ENCODE measurements around the gene IRAK2. TPM values are rescaled to one million over a fixed set of nuclear protein-coding genes. Genes with fewer than 3 reads are reported as not detected.

Gene IRAK2
- total RNA-seq, 4 donors from 2014 or later = 4.4 to 23.3 (median 9.6) TPM

DNA sequence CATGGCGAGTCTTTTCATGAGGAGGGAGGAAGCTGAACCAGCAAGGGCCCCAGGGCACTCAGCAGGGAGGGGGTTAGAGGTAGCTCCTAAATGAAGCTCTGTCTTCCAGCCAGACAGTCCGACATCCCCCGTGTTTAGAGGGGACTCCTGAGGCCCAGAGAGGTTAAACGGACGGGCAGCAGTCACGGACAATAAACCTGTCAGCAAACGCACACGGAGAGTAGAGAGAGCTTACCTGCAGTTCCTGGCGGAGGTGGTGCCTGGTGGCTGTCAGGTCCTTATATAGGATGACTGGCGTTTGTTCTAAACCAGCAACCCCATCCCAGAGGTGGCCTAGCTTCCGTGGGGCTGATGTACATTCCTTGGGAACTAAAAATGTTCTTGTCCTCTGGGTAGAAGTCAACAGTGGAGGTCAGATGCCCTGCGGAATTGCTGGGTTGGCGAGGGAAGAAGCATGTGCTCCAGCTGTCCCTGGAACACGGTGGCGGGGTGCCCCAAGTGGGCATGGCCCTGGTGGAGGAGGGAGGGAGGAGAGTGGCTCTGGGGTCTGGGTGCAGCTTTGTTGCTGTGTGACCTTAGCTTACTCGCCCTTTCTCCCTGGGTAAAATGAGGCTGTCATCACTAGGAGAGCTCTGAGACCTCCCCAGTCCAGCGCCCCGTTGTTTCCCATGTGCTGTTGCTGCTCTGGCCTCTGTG, 125.9 kb downstream of the IRAK2 start:
- H3K27ac ChIP-seq = no peak overlapping the region
- intact Hi-C loops (cut with DNase I) = no loop called here
- no peak for DNase-seq
- peaks cover 0 to 22% (median 0%) of the 10 kb centered on the region in 3 donors for H3K4me1 ChIP-seq
- no peak for TF ChIP-seq CTCF (IDR thresholded peaks at IDR 0.05)
- TF ChIP-seq POLR2A (IDR thresholded peaks at IDR 0.05) = no peak
- WGBS, 2 donors = 82 to 84% methylated on average over 11 to 13 of the region's 18 CpGs
- no peaks in the 10 kb centered on the region for H3K27me3 ChIP-seq
- H3K36me3 ChIP-seq = peaks cover 8 to 47% (median 8%) of the 10 kb centered on the region in 3 donors
- H3K4me3 ChIP-seq = no peak overlapping the region
- H3K9me3 ChIP-seq = no peaks in the 10 kb centered on the region

- H3K9me3 ChIP-seq = no peaks in the 10 kb centered on the region
- no peak for TF ChIP-seq POLR2A (IDR thresholded peaks at IDR 0.05)
- no peak for TF ChIP-seq CTCF (IDR thresholded peaks at IDR 0.05)
- no peak overlapping the region for H3K4me3 ChIP-seq
- no peak for DNase-seq
- H3K36me3 ChIP-seq = peaks cover 6 to 55% (median 8%) of the 10 kb centered on the region in 3 donors
- WGBS, 2 donors = 90 to 91% methylated on average over 5 to 6 of the region's 6 CpGs
- H3K4me1 ChIP-seq = peaks cover 0 to 12% (median 0%) of the 10 kb centered on the region in 3 donors
- intact Hi-C loops (cut with DNase I) = no loop called here
- no peaks in the 10 kb centered on the region for H3K27me3 ChIP-seq
- no peak overlapping the region for H3K27ac ChIP-seq
Measured at GRCh38 chr3:10291641-10292040, 126.9 kb downstream of the IRAK2 start.

DNA sequence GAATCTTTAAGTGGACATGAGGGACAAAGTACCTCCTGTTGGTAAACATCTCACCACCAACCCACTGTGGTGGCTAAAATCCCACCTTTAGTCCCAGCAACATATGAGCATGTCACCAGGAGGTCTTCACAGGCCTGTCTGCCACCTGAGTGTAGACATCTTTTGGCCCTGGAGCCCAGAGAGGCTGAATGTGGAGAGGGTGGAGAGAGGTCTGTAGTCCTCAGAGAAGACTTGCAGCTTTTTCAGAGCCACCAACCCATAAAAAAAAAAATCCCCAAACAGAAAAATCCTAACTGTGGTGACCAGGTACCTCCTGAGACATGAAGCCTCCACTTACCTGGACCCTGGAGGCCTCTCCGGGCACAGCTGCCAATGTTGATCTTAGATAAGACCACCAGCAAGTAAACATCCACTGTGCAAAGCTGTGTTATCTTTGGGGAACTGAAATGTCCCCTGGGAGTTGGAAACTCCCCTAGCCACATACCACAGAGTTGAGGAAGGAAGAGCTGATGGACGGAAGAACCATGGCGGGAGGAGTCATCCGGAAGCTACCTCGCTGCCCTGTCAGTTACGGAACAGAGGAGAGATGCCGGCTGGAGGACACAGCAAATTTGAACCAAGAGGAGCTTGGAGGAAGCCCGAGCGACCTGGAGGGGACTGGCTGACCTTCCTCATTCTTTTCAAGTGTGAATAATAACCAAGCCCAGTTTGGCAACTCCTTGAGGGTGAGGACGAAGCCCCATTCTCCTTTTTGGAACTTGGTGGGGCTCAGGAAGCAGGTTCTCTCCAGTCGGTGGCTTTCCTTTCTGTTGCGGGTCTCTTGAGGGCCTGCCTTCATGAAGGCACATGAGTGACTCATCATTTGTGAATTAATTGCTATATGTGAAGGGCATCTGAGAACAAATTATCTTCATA, 128.0 kb downstream of the IRAK2 start, which contains the start of gene GHRL:
Gene GHRL (minus strand): TSS at position 443 of the 915 bp plus-strand sequence. CDS start 2,767 bp downstream, outside the sequence.
- DNase-seq = no peak
- H3K4me3 ChIP-seq = no peak within 1 kb of the TSS
- H3K4me1 ChIP-seq = peaks cover 0 to 5% (median 0%) of the 10 kb centered on the region in 3 donors
- no peaks in the 10 kb centered on the region for H3K9me3 ChIP-seq
- intact Hi-C loops (cut with DNase I) = no loop called here
- H3K27me3 ChIP-seq = no peaks in the 10 kb centered on the region
- WGBS, 2 donors = 58 to 67% methylated on average over 12 of the region's 12 CpGs
- no peak within 1 kb of the TSS for H3K27ac ChIP-seq
- TF ChIP-seq CTCF (IDR thresholded peaks at IDR 0.05) (no peak), POLR2A (IDR thresholded peaks at IDR 0.05) (no peak)
- peaks cover 0 to 56% (median 8%) of the 10 kb centered on the region in 3 donors for H3K36me3 ChIP-seq

Small RNA genes lying within 50 kb of the gene (small RNA-seq; reads per million reads assigned to genes)
- 0 reads per million in 4 donors for gene RF02126

Other genes with a start within 250 kb of the IRAK2 start
- 10 to 100 TPM; 30.6 to 48.7 (median 37.4) TPM for gene IL17RC, start 247.8 kb upstream of the IRAK2 start, total RNA-seq
- 10 to 100 TPM; 10.8 to 17.0 (median 13.8) TPM for gene CRELD1, start 231.1 kb upstream of the IRAK2 start, total RNA-seq
- gene PRRT3, start 212.5 kb upstream of the IRAK2 start, total RNA-seq = 1 to 10 TPM in 2 of 4 donors, under 1 TPM in 2; 0.72 to 1.9 (median 1.0) TPM
- 100 to 1,000 TPM in 1 of 4 donors, 10 to 100 TPM in 3; 36.4 to 113 (median 82.5) TPM for gene EMC3, start 178.1 kb upstream of the IRAK2 start, total RNA-seq
- gene FANCD2, start 138.5 kb upstream of the IRAK2 start, total RNA-seq = 10 to 100 TPM in 2 of 4 donors, 1 to 10 TPM in 2; 3.8 to 15.5 (median 11.1) TPM
- gene FANCD2OS, start 56.7 kb upstream of the IRAK2 start, total RNA-seq = not detected
- 100 to 1,000 TPM in 2 of 4 donors, 10 to 100 TPM in 2; 52.0 to 134 (median 100) TPM for gene BRK1, start 49.2 kb upstream of the IRAK2 start, total RNA-seq
- 10 to 100 TPM; 30.4 to 38.7 (median 34.4) TPM for gene VHL, start 23.1 kb upstream of the IRAK2 start, total RNA-seq
- 10 to 100 TPM; 12.6 to 20.6 (median 17.1) TPM for gene TATDN2, start 83.5 kb downstream of the IRAK2 start, total RNA-seq
- gene GHRL, start 128.0 kb downstream of the IRAK2 start, total RNA-seq = 1 to 10 TPM in 1 of 4 donors, under 1 TPM in 1, not detected in 2; 0.38 to 1.5 TPM
- 100 to 1,000 TPM in 2 of 4 donors, 10 to 100 TPM in 2; 80.3 to 109 (median 94.7) TPM for gene SEC13, start 156.2 kb downstream of the IRAK2 start, total RNA-seq